HCT116 (cell line): ENCODE measurements around the gene PHF13.

Experiments used
- CEBPB ChIP-seq: IDR thresholded peaks from 2 replicates; pipeline ENCODE4 v1.6.1; 2012; ENCODE audit warnings: low read depth
- CTCF ChIP-seq, 3 experiments: fragments of 200-600 bp in 1 of 3; sonication (generic) in 1 of 3; IDR thresholded peaks in 2 of 3; conservative IDR thresholded peaks in 1 of 3; 2 replicates each; pipeline ENCODE4 v1.5.1; 2012 to 2017; ENCODE audit warnings: low read depth in 2 of 3, low read length in 2 of 3, antibody characterized with exemption in 1 of 3, borderline replicate concordance in 1 of 3, control low read depth in 1 of 3, mild to moderate bottlenecking in 1 of 3, mixed read lengths in 1 of 3, mixed run types in 1 of 3, moderate library complexity in 1 of 3; ENCODE audit not compliant: insufficient read depth in 1 of 3
- EGR1 ChIP-seq: IDR thresholded peaks from 2 replicates; pipeline ENCODE4 v1.6.1; 2012; ENCODE audit warnings: low read depth
- EZH2 ChIP-seq: fragments of 200-600 bp; sonication (generic); IDR thresholded peaks from 2 replicates; pipeline ENCODE4 v1.6.1; 2017; ENCODE audit warnings: antibody characterized with exemption, mixed run types
- POLR2A ChIP-seq: IDR thresholded peaks from 2 replicates; pipeline ENCODE4 v1.7.0; 2011; ENCODE audit warnings: borderline replicate concordance; ENCODE audit not compliant: insufficient read depth, insufficient read length; ENCODE audit errors: extremely low read depth
- POLR2AphosphoS5 ChIP-seq: IDR thresholded peaks from 2 replicates; pipeline ENCODE4 v1.6.1; 2011; ENCODE audit warnings: mild to moderate bottlenecking, low read depth, low read length, moderate library complexity
- RAD21 ChIP-seq: IDR thresholded peaks from 2 replicates; pipeline ENCODE4 v1.6.1; 2012; ENCODE audit warnings: low read depth, mild to moderate bottlenecking
- TCF7L2 ChIP-seq: IDR thresholded peaks from 2 replicates; pipeline ENCODE4 v1.7.0; 2011; ENCODE audit warnings: borderline replicate concordance, inconsistent platforms; ENCODE audit not compliant: insufficient read depth, insufficient read length; ENCODE audit errors: extremely low read depth
- ZNF274 ChIP-seq: fragments of 200-500 bp; sonication (Bioruptor generic); IDR thresholded peaks from 2 replicates; pipeline ENCODE4 v1.6.1; 2014; ENCODE audit warnings: mild to moderate bottlenecking, low read depth, low read length, inconsistent platforms

- TF ChIP-seq ZNF274 (no peak), CTCF (IDR thresholded peaks at IDR 0.05 in 2 of 3, conservative IDR thresholded peaks at IDR 0.05 in 1 of 3; ENCODE audit: borderline replicate concordance in 1 of 3, insufficient read depth in 1 of 3, low read depth in 2 of 3, low read length in 2 of 3) (no peak), EZH2 (no peak), POLR2A (no peak), RAD21 (no peak), EGR1 (no peak), CEBPB (no peak), TCF7L2 (no peak), POLR2AphosphoS5 (no peak)
Observed at GRCh38 chr1:6574025-6574620, 39.4 kb upstream of the PHF13 start.
